CD4-positive, alpha-beta T cell treated with Interleukin-4 for 4 hours (primary cell): ENCODE results near the gene HEMGN.

ENCODE experiments used
- DNase-seq: peaks from one replicate; pipeline ENCODE4 v3.0.0-alpha.2; 2020

HEMGN gene

GRCh38 chr9:97891736-97892135, 46.2 kb downstream of the HEMGN start:
- DNase-seq, result no peak

GRCh38 chr9:97889941-97890887, 47.8 kb downstream of the HEMGN start:
- peak; percentile 58 for DNase-seq

GRCh38 chr9:97880336-97880735, 57.6 kb downstream of the HEMGN start:
- DNase-seq, result no peak
